WERI-Rb-1 (cell line): ENCODE results near the gene MIS12.
A peak's percentile ranks its signal among the peaks of the same experiment; 100 is the strongest.

Experiments used
- DNase-seq: peaks from one replicate; pipeline ENCODE4 v3.0.0-alpha.2; 2020
- H3K27ac ChIP-seq: fragments of 250-450 bp; sonication (Bioruptor Pico); 2 replicates; pipeline ENCODE4 v1.5.1; 2020; ENCODE audit warnings: mild to moderate bottlenecking, moderate library complexity
- H3K27me3 ChIP-seq: fragments of 250-450 bp; sonication (Bioruptor Pico); 2 replicates; pipeline ENCODE4 v1.5.1; 2021; ENCODE audit warnings: mild to moderate bottlenecking, low read depth, moderate library complexity; ENCODE audit not compliant: insufficient read depth, severe bottlenecking
- H3K36me3 ChIP-seq: fragments of 250-450 bp; sonication (Bioruptor Pico); 2 replicates; pipeline ENCODE4 v1.5.1; 2020; ENCODE audit warnings: mild to moderate bottlenecking, moderate library complexity
- H3K4me3 ChIP-seq: 2 replicates; pipeline ENCODE4 v1.5.1; 2011; ENCODE audit warnings: low read depth, mild to moderate bottlenecking, control low read depth, low read length
- H3K9me3 ChIP-seq: fragments of 250-450 bp; sonication (Bioruptor Pico); 2 replicates; pipeline ENCODE4 v1.5.1; 2021; ENCODE audit warnings: mild to moderate bottlenecking, moderate library complexity; ENCODE audit not compliant: severe bottlenecking
- CTCF ChIP-seq: IDR thresholded peaks from 2 replicates; pipeline ENCODE4 v1.5.1; 2011; ENCODE audit warnings: low read depth, mild to moderate bottlenecking, control low read depth, inconsistent platforms, low read length

Gene MIS12, protein sequence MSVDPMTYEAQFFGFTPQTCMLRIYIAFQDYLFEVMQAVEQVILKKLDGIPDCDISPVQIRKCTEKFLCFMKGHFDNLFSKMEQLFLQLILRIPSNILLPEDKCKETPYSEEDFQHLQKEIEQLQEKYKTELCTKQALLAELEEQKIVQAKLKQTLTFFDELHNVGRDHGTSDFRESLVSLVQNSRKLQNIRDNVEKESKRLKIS

DNA sequence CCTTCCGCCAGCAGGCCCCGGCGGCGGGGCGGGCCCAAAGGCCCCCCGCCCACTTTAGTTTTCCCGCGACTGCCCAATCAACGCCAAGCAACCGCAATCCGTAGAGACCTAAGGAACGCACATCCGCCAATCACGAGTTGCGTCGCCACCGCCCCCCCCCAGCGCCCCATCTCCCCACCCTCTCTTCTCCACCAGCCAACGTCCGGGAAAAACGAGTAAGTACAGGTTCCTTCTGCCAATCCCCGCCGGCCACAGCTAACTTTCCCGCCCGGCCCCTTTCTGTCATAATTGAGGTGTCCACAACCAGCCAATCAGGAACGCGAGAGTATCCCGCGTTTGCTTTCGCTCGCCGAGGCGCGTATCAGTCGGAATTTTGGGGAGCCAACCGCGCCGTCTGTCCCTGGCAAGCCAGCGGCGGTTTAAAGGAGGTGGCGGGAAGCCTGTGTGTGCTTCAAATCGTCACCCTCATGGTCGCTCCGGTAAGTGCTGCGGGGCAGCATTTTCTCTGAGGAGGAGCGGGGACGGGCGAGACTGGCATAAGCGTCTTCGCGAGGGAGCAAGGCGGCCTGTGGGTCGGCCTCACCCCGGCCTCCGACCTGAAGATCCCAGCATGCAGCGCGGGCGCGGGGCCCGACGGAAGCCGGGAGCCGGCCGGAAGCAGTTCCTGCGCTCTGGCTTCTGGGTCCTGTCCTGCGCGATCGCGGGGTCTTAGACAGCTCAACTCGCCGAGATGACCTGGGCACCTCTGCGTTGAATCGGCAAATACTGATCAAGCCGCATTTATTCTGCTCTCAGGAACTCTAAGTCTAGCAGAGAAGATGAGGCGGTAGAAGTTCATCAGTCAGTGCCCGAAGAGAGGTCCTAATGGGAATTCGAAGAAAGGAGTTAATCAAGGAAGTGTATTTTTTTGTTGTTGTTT is at the start of gene MIS12:
Gene MIS12, plus strand, starts transcription at position 361 of the 919 bp plus-strand sequence. CDS start 2,297 bp downstream, outside the sequence.
- peaks cover 82% of the 10 kb centered on the region for H3K36me3 ChIP-seq
- DNase-seq: peak; percentile 99

GRCh38 chr17:5437721-5438317 is 48.5 kb upstream of the MIS12 start:
- no peak for DNase-seq
- Histone ChIP-seq H3K9me3 (no peaks in the 10 kb centered on the region), H3K27ac (peak overlapping the region; percentile 76), H3K4me3 (peak overlapping the region; percentile 70), H3K36me3 (peaks cover 54% of the 10 kb centered on the region), H3K27me3 (no peaks in the 10 kb centered on the region)
- TF ChIP-seq CTCF: no peak

More for the DNA sequence above, at the start of gene MIS12:
- Histone ChIP-seq H3K27me3 (no peaks in the 10 kb centered on the region), H3K9me3 (no peaks in the 10 kb centered on the region), H3K4me3 (peak within 1 kb of the TSS; percentile 64), H3K27ac (peak within 1 kb of the TSS; percentile 98)
- TF ChIP-seq CTCF: no peak

DNA sequence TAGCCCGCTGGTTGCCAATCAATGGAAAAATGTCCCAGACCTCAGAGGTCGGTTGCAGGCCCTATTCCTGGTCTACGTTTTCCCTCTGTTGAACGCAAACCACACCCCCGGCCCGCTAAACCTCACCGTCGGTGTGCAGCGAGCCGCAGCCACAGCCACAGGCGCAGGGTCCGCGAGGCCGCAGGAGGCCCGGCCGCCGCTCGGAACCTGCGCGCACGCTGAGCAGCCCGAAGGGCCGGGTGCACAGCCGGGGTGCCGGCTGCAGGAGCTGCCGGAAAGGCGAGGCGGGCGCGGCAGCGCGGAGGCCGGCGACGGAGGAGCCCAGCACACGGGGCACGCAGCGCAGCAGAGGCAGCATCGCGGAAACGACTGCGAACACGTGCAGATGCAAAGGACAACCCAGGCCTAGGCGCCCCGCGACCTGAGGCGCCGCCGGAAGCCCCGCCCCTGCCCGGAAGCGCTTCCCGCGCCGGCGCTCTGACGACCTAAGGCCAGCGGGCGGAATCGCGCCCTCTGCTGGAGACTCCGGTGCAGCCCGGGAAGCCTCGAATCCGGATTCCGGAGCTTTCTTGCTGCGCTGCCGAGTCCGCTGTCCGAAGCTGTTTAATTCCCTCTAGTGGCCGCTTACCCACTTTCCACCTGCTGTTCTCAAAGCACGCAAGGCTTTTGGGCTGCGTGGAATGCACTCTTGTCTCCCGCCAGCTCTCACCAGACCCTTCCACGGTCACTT is 47.5 kb upstream of the MIS12 start, which contains the start of gene C1QBP:
Gene C1QBP, minus strand, starts transcription at position 440 of the 730 bp plus-strand sequence. Its CDS starts 82 bp downstream, at position 358.
- Histone ChIP-seq H3K4me3 (peak within 1 kb of the TSS; percentile 70), H3K27ac (peak within 1 kb of the TSS; percentile 76), H3K27me3 (no peaks in the 10 kb centered on the region), H3K36me3 (peaks cover 50% of the 10 kb centered on the region), H3K9me3 (no peaks in the 10 kb centered on the region)
- TF ChIP-seq CTCF: peak; percentile 94
- peak; percentile 93 for DNase-seq

GRCh38 chr17:5439446-5439764 is 47.0 kb upstream of the MIS12 start:
- no peaks in the 10 kb centered on the region for H3K27me3 ChIP-seq
- H3K27ac ChIP-seq: peak overlapping the region; percentile 52
- no peak for DNase-seq
- peaks cover 50% of the 10 kb centered on the region for H3K36me3 ChIP-seq
- H3K9me3 ChIP-seq: no peaks in the 10 kb centered on the region
- H3K4me3 ChIP-seq: no peak overlapping the region; the same call in 1 of the 2 replicates
- TF ChIP-seq CTCF: no peak

DNA sequence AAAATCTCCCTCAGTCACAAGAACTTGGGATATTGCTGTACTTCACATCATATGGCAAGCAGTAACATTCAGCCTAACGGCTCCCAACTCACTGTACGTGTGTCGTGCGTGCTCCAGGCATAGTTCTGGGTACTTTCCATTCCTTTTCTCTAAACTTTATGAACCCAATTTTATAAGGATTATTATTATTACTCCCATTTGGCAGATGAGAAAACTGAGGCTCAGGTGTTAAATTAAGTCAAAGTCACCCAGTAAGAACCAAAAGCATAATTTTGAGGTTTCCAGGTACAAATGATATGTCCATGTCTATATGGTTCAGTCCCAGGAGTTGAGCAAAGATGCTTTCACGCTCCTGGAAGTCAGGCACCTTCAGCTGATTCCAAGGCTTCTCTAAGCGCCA is 42.6 kb upstream of the MIS12 start:
- Histone ChIP-seq H3K36me3 (peaks cover 50% of the 10 kb centered on the region), H3K4me3 (no peak overlapping the region), H3K27ac (no peak overlapping the region), H3K9me3 (no peaks in the 10 kb centered on the region), H3K27me3 (no peaks in the 10 kb centered on the region)
- TF ChIP-seq CTCF: no peak
- no peak for DNase-seq
